HEK293 (cell line): ENCODE results near the gene SYT2.

Experiments used
- CTCF ChIA-PET: fragments of 350-600 bp; formaldehyde crosslinking; extraction: SDS; loops from one replicate; lab custom pipeline; 2021; ENCODE audit warnings: antibody characterized with exemption; lab: Yijun Ruan, JAX
- POLR2A ChIA-PET: fragments of 300-600 bp; formaldehyde crosslinking; extraction: SDS; loops from one replicate; lab custom pipeline; 2020; ENCODE audit warnings: antibody characterized with exemption, inconsistent platforms; lab: Yijun Ruan, JAX
- H3K27ac ChIP-seq: fragments of 200-500 bp; sonication (Bioruptor generic); 2 replicates; pipeline ENCODE4 v1.5.1; 2014; ENCODE audit warnings: low read depth, low read length, control low read depth, inconsistent platforms; ENCODE audit errors: extremely low read depth
- H3K36me3 ChIP-seq, 2 experiments: fragments of 200-500 bp in 1 of 2; sonication (Bioruptor generic) in 1 of 2; 1 replicate in 1 of 2; 2 replicates in 1 of 2; pipeline ENCODE4 v1.5.1; 2014 to 2017; ENCODE audit warnings: inconsistent platforms in 2 of 2, low read length in 2 of 2; ENCODE audit not compliant: control insufficient read depth in 2 of 2, insufficient read depth in 1 of 2
- H3K4me1 ChIP-seq: fragments of 200-500 bp; sonication (Bioruptor generic); 2 replicates; pipeline ENCODE4 v1.5.1; 2014; ENCODE audit warnings: mild to moderate bottlenecking, low read length, inconsistent platforms; ENCODE audit not compliant: control insufficient read depth, insufficient read depth
- H3K4me3 ChIP-seq: 2 replicates; pipeline ENCODE4 v1.5.1; 2011; ENCODE audit warnings: low read depth, mild to moderate bottlenecking, control low read depth, low read length, moderate library complexity
- H3K9me3 ChIP-seq: fragments of 200-500 bp; sonication (Bioruptor generic); 2 replicates; pipeline ENCODE4 v1.5.1; 2014; ENCODE audit warnings: low read depth, low read length, inconsistent platforms; ENCODE audit not compliant: control insufficient read depth, insufficient read depth
- FEZF1 ChIP-seq: fragments of 450-650 bp; formaldehyde crosslinking; IDR thresholded peaks from 2 replicates; pipeline ENCODE4 v1.5.1; 2016; ENCODE audit warnings: missing biosample characterization, missing genetic modification characterization
- GFI1B ChIP-seq: fragments of 450-650 bp; formaldehyde crosslinking; IDR thresholded peaks from 2 replicates; pipeline ENCODE4 v1.5.1; 2016; ENCODE audit warnings: missing biosample characterization, missing genetic modification characterization
- GLIS1 ChIP-seq: fragments of 450-650 bp; formaldehyde crosslinking; IDR thresholded peaks from 2 replicates; pipeline ENCODE4 v1.5.1; 2016; ENCODE audit warnings: missing biosample characterization, missing genetic modification characterization
- INSM2 ChIP-seq: fragments of 450-650 bp; formaldehyde crosslinking; IDR thresholded peaks from 2 replicates; pipeline ENCODE4 v1.5.1; 2016; ENCODE audit warnings: missing biosample characterization, missing genetic modification characterization
- KLF10 ChIP-seq: fragments of 450-650 bp; IDR thresholded peaks from 2 replicates; pipeline ENCODE4 v1.5.1; 2018; ENCODE audit warnings: missing biosample characterization, mild to moderate bottlenecking, missing genetic modification characterization
- KLF16 ChIP-seq: fragments of 450-650 bp; formaldehyde crosslinking; IDR thresholded peaks from 2 replicates; pipeline ENCODE4 v1.5.1; 2017; ENCODE audit warnings: missing biosample characterization, missing genetic modification characterization
- OSR2 ChIP-seq: fragments of 450-650 bp; formaldehyde crosslinking; IDR thresholded peaks from 2 replicates; pipeline ENCODE4 v1.5.1; 2016; ENCODE audit warnings: missing biosample characterization, missing genetic modification characterization
- TRIM28 ChIP-seq: IDR thresholded peaks from 2 replicates; pipeline ENCODE4 v1.6.1; 2011; ENCODE audit warnings: low read length, control low read depth, borderline replicate concordance
- ZEB2 ChIP-seq: fragments of 450-650 bp; formaldehyde crosslinking; IDR thresholded peaks from 2 replicates; pipeline ENCODE4 v1.5.1; 2016; ENCODE audit warnings: missing biosample characterization, missing genetic modification characterization
- ZNF121 ChIP-seq: fragments of 450-650 bp; formaldehyde crosslinking; IDR thresholded peaks from 2 replicates; pipeline ENCODE4 v1.5.1; 2016; ENCODE audit warnings: missing biosample characterization, missing genetic modification characterization
- ZNF26 ChIP-seq: fragments of 450-650 bp; formaldehyde crosslinking; IDR thresholded peaks from 2 replicates; pipeline ENCODE4 v1.5.1; 2016; ENCODE audit warnings: missing biosample characterization, missing genetic modification characterization
- ZNF37A ChIP-seq: fragments of 450-650 bp; IDR thresholded peaks from 2 replicates; pipeline ENCODE4 v1.5.1; 2018; ENCODE audit warnings: missing biosample characterization, missing genetic modification characterization
- ZNF433 ChIP-seq: fragments of 450-650 bp; formaldehyde crosslinking; IDR thresholded peaks from 2 replicates; pipeline ENCODE4 v1.5.1; 2016; ENCODE audit warnings: missing biosample characterization, missing genetic modification characterization, low read depth
- ZNF510 ChIP-seq: fragments of 450-650 bp; formaldehyde crosslinking; IDR thresholded peaks from 2 replicates; pipeline ENCODE4 v1.5.1; 2018; ENCODE audit warnings: mild to moderate bottlenecking, missing genetic modification characterization, missing biosample characterization; ENCODE audit not compliant: insufficient replicate concordance
- ZNF558 ChIP-seq: fragments of 450-650 bp; formaldehyde crosslinking; IDR thresholded peaks from 2 replicates; pipeline ENCODE4 v1.5.1; 2016; ENCODE audit warnings: missing biosample characterization, missing genetic modification characterization
- ZNF560 ChIP-seq: fragments of 450-650 bp; formaldehyde crosslinking; IDR thresholded peaks from 2 replicates; pipeline ENCODE4 v1.5.1; 2017; ENCODE audit warnings: missing biosample characterization, missing genetic modification characterization, borderline replicate concordance
- ZNF610 ChIP-seq: fragments of 450-650 bp; formaldehyde crosslinking; IDR thresholded peaks from 2 replicates; pipeline ENCODE4 v1.5.1; 2016; ENCODE audit warnings: missing biosample characterization, missing genetic modification characterization, borderline replicate concordance
- ZNF629 ChIP-seq: fragments of 450-650 bp; formaldehyde crosslinking; IDR thresholded peaks from 2 replicates; pipeline ENCODE4 v1.5.1; 2017; ENCODE audit warnings: missing biosample characterization, missing genetic modification characterization
- ZNF658 ChIP-seq: fragments of 450-650 bp; formaldehyde crosslinking; IDR thresholded peaks from 2 replicates; pipeline ENCODE4; 2016; ENCODE audit warnings: missing biosample characterization, missing genetic modification characterization
- ZNF677 ChIP-seq: fragments of 450-650 bp; IDR thresholded peaks from 2 replicates; pipeline ENCODE4 v1.5.0; 2018; ENCODE audit warnings: missing biosample characterization, mild to moderate bottlenecking, missing genetic modification characterization, moderate library complexity
- ZNF837 ChIP-seq: fragments of 450-650 bp; formaldehyde crosslinking; IDR thresholded peaks from 2 replicates; pipeline ENCODE4 v1.5.1; 2016; ENCODE audit warnings: missing biosample characterization, missing genetic modification characterization
- TF ChIP-seq, protein P1 (sequence below): fragments of 450-650 bp; formaldehyde crosslinking; IDR thresholded peaks from 2 replicates; pipeline ENCODE4 v1.5.1; 2017; ENCODE audit warnings: missing biosample characterization, missing genetic modification characterization
- TF ChIP-seq, protein P2 (sequence below): fragments of 450-650 bp; IDR thresholded peaks from 2 replicates; pipeline ENCODE4 v1.5.1; 2018; ENCODE audit warnings: missing biosample characterization, mild to moderate bottlenecking, missing genetic modification characterization
- TF ChIP-seq, protein P3 (sequence below): fragments of 450-650 bp; formaldehyde crosslinking; IDR thresholded peaks from 2 replicates; pipeline ENCODE4 v1.5.1; 2016; ENCODE audit warnings: missing biosample characterization, missing genetic modification characterization

Gene SYT2

DNA sequence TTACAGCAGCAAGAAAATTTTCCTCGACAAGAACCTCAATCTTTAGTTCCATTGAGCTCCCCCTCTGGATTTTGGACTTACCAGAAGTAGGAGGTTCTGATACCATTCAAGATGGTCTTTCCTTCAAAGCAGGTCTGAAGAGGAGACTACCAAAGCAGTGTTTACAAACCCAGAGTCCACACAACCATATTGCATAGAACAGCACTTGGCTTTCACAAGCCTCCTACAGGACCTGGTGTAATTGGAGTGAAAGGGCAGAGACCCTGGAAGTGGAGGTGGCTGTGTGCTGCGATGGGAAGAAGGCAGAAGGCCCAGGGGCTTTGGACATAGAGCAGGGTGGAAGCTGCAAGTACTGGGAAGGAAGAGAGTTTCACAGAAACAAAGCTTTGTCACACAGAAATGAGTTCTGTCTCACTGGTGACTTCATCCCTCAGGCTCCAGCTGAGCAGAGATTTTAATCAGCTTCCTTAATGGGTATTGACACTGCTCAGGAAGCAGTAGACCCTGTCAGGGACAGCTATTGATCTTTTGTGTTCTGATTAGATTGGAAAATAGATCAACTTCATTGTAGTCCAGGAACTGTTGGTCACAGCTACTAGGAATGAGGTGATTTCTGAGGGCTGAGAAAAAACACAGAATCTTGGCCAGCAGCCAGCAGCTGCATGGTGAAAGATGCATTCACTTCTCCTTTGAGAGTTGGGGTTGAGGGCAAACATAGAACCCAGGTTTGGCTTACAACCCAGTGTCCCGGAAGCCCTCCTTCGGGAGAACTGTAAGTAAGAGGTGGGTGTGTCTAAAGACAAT lies 124.0 kb downstream of the SYT2 start:
- Histone ChIP-seq H3K9me3 (no peaks in the 10 kb centered on the region), H3K27ac (no peak overlapping the region), H3K36me3 (peaks cover 0 to 3% of the 10 kb centered on the region in 2 experiments; a peak in 1 of 3 replicates), H3K4me1 (peaks cover 5% of the 10 kb centered on the region; the same call in 1 of the 2 replicates), H3K4me3 (no peak overlapping the region)
- ChIA-PET POLR2A (no interaction called here), CTCF (interaction anchor here (0.9 to 3.7 kb wide), 7 partner anchors 8 to 413 kb away, joined by 3 to 20 read pairs (median 4); no protein-coding TSS in a partner anchor)
- peak; percentile 35; the same call in 1 of the 2 replicates for TF ChIP-seq KLF10 (tag by site-specific recombination)
- peak; percentile 69; the same call in 1 of the 2 replicates for TF ChIP-seq ZEB2 (tag by site-specific recombination)
- TF ChIP-seq GFI1B (tag by site-specific recombination): peak; percentile 72; the same call in 1 of the 2 replicates
- 0 out of 2 replicates have a peak, but pooled peaks have one; percentile 9 for TF ChIP-seq FEZF1 (tag by site-specific recombination)
- TF ChIP-seq, protein P1, sequence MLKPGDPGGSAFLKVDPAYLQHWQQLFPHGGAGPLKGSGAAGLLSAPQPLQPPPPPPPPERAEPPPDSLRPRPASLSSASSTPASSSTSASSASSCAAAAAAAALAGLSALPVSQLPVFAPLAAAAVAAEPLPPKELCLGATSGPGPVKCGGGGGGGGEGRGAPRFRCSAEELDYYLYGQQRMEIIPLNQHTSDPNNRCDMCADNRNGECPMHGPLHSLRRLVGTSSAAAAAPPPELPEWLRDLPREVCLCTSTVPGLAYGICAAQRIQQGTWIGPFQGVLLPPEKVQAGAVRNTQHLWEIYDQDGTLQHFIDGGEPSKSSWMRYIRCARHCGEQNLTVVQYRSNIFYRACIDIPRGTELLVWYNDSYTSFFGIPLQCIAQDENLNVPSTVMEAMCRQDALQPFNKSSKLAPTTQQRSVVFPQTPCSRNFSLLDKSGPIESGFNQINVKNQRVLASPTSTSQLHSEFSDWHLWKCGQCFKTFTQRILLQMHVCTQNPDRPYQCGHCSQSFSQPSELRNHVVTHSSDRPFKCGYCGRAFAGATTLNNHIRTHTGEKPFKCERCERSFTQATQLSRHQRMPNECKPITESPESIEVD (tag by site-specific recombination): 0 out of 2 replicates have a peak, but pooled peaks have one; percentile 6
- TF ChIP-seq OSR2: peak; percentile 91
- TF ChIP-seq ZNF629 (tag by site-specific recombination): peak; percentile 68
- no peak for TF ChIP-seq ZNF121 (tag by site-specific recombination)
- TF ChIP-seq GLIS1 (tag by site-specific recombination): peak; percentile 50
- TF ChIP-seq, protein P2, sequence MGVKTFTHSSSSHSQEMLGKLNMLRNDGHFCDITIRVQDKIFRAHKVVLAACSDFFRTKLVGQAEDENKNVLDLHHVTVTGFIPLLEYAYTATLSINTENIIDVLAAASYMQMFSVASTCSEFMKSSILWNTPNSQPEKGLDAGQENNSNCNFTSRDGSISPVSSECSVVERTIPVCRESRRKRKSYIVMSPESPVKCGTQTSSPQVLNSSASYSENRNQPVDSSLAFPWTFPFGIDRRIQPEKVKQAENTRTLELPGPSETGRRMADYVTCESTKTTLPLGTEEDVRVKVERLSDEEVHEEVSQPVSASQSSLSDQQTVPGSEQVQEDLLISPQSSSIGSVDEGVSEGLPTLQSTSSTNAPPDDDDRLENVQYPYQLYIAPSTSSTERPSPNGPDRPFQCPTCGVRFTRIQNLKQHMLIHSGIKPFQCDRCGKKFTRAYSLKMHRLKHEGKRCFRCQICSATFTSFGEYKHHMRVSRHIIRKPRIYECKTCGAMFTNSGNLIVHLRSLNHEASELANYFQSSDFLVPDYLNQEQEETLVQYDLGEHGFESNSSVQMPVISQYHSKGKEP (tag by site-specific recombination): peak; percentile 73; the same call in 1 of the 2 replicates
- no peak for TF ChIP-seq ZNF610 (tag by site-specific recombination)
- TF ChIP-seq ZNF26 (tag by site-specific recombination): no peak
- TF ChIP-seq ZNF558 (tag by site-specific recombination): no peak

DNA sequence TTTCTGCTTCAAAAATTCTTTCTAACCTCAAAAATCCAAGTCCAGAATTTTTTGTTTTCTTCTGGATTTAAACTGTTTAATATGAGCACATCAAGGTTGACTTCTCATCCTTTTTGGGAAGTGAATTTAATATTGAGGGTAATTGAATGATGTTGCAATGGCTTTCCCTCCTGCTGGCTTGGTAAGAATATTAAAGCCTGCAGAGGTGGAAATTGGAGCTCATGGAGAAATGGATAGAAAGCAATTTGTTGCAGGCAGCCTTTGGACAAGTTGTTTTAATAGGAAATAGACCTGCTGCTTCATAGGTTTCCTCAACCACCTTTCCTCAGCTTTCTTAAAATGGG lies 124.7 kb downstream of the SYT2 start:
- CTCF ChIA-PET: interaction anchor here (0.6 to 3.7 kb wide), 5 partner anchors 8 to 318 kb away, joined by 3 to 20 read pairs (median 4); no protein-coding TSS in a partner anchor
- Histone ChIP-seq H3K36me3 (peaks cover 0 to 6% of the 10 kb centered on the region in 2 experiments; a peak in 1 of 3 replicates), H3K4me1 (peaks cover 5% of the 10 kb centered on the region; the same call in 1 of the 2 replicates), H3K9me3 (no peaks in the 10 kb centered on the region), H3K4me3 (no peak overlapping the region), H3K27ac (no peak overlapping the region)
- POLR2A ChIA-PET: no interaction called here
- TF ChIP-seq ZNF37A (tag by site-specific recombination) (no peak), ZNF658 (tag by site-specific recombination) (no peak), TRIM28 (no peak), INSM2 (tag by site-specific recombination) (no peak), ZNF121 (tag by site-specific recombination) (no peak), KLF16 (tag by site-specific recombination) (no peak), ZNF560 (tag by site-specific recombination) (no peak), ZNF510 (tag by site-specific recombination) (no peak), ZNF433 (tag by site-specific recombination) (no peak), ZNF677 (tag by site-specific recombination) (no peak), ZNF837 (tag by site-specific recombination) (no peak)
- TF ChIP-seq, protein P3, sequence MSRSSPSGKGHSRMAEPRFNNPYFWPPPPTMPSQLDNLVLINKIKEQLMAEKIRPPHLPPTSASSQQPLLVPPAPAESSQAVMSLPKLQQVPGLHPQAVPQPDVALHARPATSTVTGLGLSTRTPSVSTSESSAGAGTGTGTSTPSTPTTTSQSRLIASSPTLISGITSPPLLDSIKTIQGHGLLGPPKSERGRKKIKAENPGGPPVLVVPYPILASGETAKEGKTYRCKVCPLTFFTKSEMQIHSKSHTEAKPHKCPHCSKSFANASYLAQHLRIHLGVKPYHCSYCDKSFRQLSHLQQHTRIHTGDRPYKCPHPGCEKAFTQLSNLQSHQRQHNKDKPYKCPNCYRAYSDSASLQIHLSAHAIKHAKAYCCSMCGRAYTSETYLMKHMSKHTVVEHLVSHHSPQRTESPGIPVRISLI (tag by site-specific recombination): no peak
- TF ChIP-seq, protein P2 (tag by site-specific recombination): no peak
